Fibroblast of villous mesenchyme (primary cell): ENCODE results near the gene MCC. TPM values are rescaled to one million over a fixed set of nuclear protein-coding genes. Genes with fewer than 3 reads are reported as not detected.
A peak's percentile ranks its signal among the peaks of the same experiment; 100 is the strongest.

ENCODE experiments used
- DNase-seq: peaks from one replicate; pipeline ENCODE4 v3.0.0-alpha.2; 2010; ENCODE audit warnings: low read depth
- H3K4me3 ChIP-seq: 2 replicates; pipeline ENCODE4 v1.5.1; 2011; ENCODE audit warnings: low read depth, mild to moderate bottlenecking, low read length
- total RNA-seq: library from RNA; depleted of rRNA; stranded (reverse); fragments of >200 nt; gene quantifications from 2 replicates; pipeline ENCODE4 v1.2.3, GENCODE V29; 2012
- TF ChIP-seq, protein P1 (sequence below): IDR thresholded peaks from 2 replicates; pipeline ENCODE4 v1.5.1; 2012; ENCODE audit warnings: low read depth, mild to moderate bottlenecking, low read length; ENCODE audit not compliant: insufficient read depth

MCC gene
- total RNA-seq, 1 donor: 37.6 TPM

DNA sequence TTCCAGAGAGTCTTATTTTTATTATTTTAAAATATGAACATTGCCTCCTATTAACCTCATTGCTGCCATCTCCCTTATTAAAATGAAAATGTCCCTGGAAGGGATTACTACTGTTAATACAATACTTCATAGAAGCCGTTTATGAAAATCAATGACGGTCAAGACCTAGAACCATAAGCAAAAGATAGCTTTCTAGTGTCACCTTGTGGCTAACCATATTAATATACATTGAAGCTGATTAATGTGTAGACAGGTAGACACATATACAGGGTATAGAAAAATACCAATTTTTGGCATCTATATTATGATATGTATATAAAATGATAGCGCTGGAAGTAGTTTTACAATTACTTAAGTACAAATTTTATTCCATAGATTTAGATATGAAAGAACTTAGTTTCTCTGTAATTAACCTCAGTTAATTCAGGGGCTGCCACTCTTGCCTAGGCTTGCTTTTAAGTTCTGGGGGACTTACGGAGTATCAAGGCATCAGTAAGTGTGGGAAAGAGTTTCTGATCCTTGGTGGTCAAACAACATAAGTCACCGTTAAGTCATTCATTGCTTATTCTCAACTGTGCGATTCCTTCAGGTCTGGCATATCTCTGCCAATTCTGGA, 22.7 kb upstream of the MCC start:
- peak; percentile 66 for DNase-seq

DNA sequence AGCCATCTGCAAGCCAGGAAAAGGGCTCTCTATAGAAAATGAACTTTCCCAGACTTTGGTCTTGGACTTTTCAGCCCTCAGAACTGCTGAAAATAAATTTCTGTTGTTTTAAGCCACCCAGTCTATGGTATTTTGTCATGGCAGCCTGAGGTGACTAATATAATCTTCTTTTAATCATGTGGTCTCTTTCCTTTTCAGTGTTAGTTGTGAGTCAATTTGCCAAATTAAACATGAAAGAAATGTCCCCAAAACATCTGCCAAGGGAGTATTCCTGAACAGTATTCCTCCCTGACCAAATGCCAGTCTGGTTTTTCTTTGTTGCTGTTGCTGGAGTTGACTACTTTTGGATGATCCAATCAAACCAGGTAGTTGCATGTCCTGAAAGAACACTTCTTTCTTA, 20.5 kb upstream of the MCC start:
- H3K4me3 ChIP-seq: no peak overlapping the region
- no peak for DNase-seq
- TF ChIP-seq, protein P1, sequence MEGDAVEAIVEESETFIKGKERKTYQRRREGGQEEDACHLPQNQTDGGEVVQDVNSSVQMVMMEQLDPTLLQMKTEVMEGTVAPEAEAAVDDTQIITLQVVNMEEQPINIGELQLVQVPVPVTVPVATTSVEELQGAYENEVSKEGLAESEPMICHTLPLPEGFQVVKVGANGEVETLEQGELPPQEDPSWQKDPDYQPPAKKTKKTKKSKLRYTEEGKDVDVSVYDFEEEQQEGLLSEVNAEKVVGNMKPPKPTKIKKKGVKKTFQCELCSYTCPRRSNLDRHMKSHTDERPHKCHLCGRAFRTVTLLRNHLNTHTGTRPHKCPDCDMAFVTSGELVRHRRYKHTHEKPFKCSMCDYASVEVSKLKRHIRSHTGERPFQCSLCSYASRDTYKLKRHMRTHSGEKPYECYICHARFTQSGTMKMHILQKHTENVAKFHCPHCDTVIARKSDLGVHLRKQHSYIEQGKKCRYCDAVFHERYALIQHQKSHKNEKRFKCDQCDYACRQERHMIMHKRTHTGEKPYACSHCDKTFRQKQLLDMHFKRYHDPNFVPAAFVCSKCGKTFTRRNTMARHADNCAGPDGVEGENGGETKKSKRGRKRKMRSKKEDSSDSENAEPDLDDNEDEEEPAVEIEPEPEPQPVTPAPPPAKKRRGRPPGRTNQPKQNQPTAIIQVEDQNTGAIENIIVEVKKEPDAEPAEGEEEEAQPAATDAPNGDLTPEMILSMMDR: no peak

More for the DNA sequence above, 22.7 kb upstream of the MCC start:
- H3K4me3 ChIP-seq: no peak overlapping the region
- TF ChIP-seq, protein P1: peak; percentile 52

DNA sequence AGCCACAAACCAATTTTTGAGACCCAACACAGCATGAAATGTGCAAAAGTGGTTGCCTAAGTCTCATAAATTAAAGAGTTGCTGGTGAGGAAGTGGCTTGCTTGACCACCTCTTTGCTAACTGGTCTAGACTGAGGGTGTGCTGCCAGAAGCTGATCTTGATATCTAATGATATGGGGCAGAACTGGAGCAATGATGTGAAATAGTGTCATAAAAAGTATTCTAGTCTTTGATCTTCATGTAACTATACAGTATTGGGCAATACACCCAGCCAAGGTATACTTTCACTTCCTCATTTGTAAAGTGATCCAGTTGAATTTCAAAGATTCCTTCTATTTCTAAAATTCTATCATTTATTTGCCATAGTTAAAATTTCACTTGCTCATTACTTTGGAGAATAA, 19.3 kb upstream of the MCC start:
- TF ChIP-seq, protein P1: no peak
- DNase-seq: no peak
- no peak overlapping the region for H3K4me3 ChIP-seq

DNA sequence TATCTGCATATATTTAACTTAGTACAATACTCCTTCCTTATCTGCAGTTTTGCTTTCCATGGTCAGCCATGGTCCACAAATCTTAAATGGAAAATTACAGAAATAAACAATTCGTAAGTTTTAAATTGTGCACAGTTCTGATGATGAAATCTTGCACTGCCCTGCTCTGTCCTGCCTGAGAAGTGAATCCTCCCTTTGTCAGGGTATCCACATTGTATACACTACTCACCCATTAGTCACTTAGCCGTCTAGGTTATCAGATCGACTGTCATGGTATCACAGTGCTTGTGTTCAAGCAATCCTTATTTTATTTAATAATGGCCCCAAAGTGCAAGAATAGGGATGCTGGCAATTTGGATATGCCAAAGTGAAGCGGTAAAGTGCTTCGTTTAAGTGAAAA, 16.9 kb upstream of the MCC start:
- H3K4me3 ChIP-seq: no peak overlapping the region
- peak; percentile 79 for DNase-seq
- TF ChIP-seq, protein P1: no peak

DNA sequence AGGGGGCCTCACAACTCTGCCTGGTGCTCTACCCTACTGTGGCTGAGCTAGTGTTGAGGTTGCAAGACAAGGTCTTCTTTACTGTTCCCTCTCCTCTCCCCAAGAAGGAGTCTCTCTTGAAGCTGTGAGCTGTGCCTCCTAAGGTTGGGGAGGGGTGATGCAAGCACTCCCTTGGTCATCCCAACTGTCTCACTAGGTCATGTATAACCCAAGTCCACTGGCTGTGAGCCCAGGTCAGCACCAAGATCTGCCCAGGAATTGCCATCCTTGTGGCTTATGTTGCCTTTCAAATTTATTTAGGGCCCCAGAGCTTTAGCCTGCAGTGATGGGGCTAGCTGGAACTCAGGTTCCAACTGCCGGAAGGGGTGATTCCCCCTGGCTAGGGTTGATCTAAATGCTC, 14.9 kb upstream of the MCC start:
- H3K4me3 ChIP-seq: no peak overlapping the region
- TF ChIP-seq, protein P1: no peak
- no peak for DNase-seq

DNA sequence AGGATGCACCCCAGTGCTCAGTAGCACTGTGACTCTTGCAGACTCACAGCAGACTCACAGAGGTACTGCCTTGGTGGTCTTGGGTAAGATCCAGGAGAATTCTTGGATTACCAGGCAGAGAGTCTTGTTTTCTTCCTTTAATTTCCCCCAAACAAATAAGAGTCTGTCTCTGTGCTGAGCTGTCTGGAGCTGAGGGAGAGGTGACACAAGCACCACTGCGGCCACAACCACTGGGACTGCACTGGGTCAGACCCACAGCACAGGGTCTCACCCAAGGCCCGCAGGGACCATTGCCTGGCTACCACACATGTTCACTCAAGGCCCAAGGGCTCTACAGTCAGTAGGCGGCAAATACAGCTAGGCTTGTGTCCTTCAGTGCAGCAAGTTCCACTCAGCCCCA, 13.8 kb upstream of the MCC start:
- TF ChIP-seq, protein P1: no peak
- no peak for DNase-seq
- H3K4me3 ChIP-seq: no peak overlapping the region

DNA sequence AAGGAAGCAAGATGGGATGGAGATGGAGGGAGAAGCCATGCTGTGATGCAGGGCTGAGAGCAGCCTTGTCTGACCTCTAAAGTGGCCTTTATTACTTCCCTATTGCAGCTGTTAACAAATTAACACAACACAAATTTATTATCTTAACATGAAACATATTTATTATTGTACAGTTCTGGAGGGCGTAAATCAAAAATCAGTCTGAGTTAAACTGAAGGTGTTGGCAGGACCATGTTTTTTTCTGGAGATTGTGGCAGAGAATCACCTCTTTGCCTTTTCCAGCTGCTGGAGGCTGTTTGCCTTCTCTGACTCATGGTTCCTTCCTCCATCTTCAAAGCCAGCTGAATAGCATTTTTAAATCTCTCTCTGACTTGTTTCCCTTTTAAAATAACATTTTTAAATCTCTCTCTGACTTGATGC, 7.2 kb upstream of the MCC start:
- no peak for DNase-seq
- TF ChIP-seq, protein P1: no peak

More for the DNA sequence above, 7.2 kb upstream of the MCC start:
- no peak overlapping the region for H3K4me3 ChIP-seq
